Measurements from ENCODE around the gene SKIC8.

The SKIC8 gene

GRCh38 chr15:78290222-78290621 lies 9.2 kb downstream of the SKIC8 start:
- DNase-seq = no peak

GRCh38 chr15:78284758-78285157 lies 14.7 kb downstream of the SKIC8 start:
- no peak for DNase-seq

- no peak for DNase-seq
These were observed 17.1 kb downstream of the SKIC8 start for GRCh38 chr15:78282324-78282723.

- no peak for DNase-seq
These were observed 18.9 kb downstream of the SKIC8 start for GRCh38 chr15:78280319-78281072.

GRCh38 chr15:78276064-78276943 lies 23.1 kb downstream of the SKIC8 start:
- DNase-seq = no peak

GRCh38 chr15:78274994-78275393 lies 24.4 kb downstream of the SKIC8 start:
- no peak for DNase-seq

- no peak for DNase-seq
These were observed 26.6 kb downstream of the SKIC8 start for GRCh38 chr15:78272776-78273175.

- DNase-seq = no peak
These were observed 27.1 kb downstream of the SKIC8 start for GRCh38 chr15:78272316-78272715.

- DNase-seq = no peak
These were observed 32.6 kb downstream of the SKIC8 start for GRCh38 chr15:78266806-78267205.

GRCh38 chr15:78266229-78266628 lies 33.2 kb downstream of the SKIC8 start:
- DNase-seq = no peak

- DNase-seq = no peak
These were observed 33.6 kb downstream of the SKIC8 start for GRCh38 chr15:78265752-78266224.

- DNase-seq = no peak
These were observed 34.3 kb downstream of the SKIC8 start for GRCh38 chr15:78265137-78265460.

- DNase-seq = peak; percentile 57 to 79 (median 68)
These were observed 34.9 kb downstream of the SKIC8 start, which contains the start of gene DNAJA4 for GRCh38 chr15:78264304-78265136. Gene DNAJA4, plus strand, starts transcription at chr15:78264562. Its CDS starts 202 bp downstream, at chr15:78264764.

GRCh38 chr15:78263907-78264303 lies 35.5 kb downstream of the SKIC8 start:
- DNase-seq = no peak

GRCh38 chr15:78263351-78263781 lies 36.0 kb downstream of the SKIC8 start:
- DNase-seq = no peak

- DNase-seq = no peak
These were observed 38.3 kb downstream of the SKIC8 start for GRCh38 chr15:78261062-78261461.

- no peak for DNase-seq
These were observed 38.9 kb downstream of the SKIC8 start for GRCh38 chr15:78260489-78260888.

GRCh38 chr15:78259232-78259631 lies 40.2 kb downstream of the SKIC8 start:
- no peak for DNase-seq

GRCh38 chr15:78257681-78258080 lies 41.7 kb downstream of the SKIC8 start:
- no peak for DNase-seq

GRCh38 chr15:78256044-78256437 lies 43.4 kb downstream of the SKIC8 start:
- DNase-seq = no peak

- no peak for DNase-seq
These were observed 43.9 kb downstream of the SKIC8 start for GRCh38 chr15:78255421-78256043.

- no peak for DNase-seq
These were observed 48.3 kb downstream of the SKIC8 start for GRCh38 chr15:78251136-78251535.

GRCh38 chr15:78249131-78249530 lies 50.3 kb downstream of the SKIC8 start:
- DNase-seq = no peak
